HT-29 (cell line): Measurements from ENCODE around the gene AP3S1. TPM values are rescaled to one million over a fixed set of nuclear protein-coding genes. Genes with fewer than 3 reads are reported as not detected.
"Not testable (repeated sequence)": the region's sequence is repeated elsewhere in the genome, so short reads cannot be mapped to it uniquely, and the experiment has no call there.

ENCODE experiments used
- DNase-seq: peaks from one replicate; pipeline ENCODE4 v3.0.0-alpha.2; 2015; ENCODE audit warnings: low spot score
- total RNA-seq: library from RNA; depleted of rRNA; stranded (reverse); fragments of >200 nt; shearing (Covaris generic); gene quantifications from 2 replicates; pipeline ENCODE4 v1.2.3, GENCODE V29; 2014

The AP3S1 gene
- total RNA-seq, 1 experiment from 2014 or later = 28.8 TPM

DNA sequence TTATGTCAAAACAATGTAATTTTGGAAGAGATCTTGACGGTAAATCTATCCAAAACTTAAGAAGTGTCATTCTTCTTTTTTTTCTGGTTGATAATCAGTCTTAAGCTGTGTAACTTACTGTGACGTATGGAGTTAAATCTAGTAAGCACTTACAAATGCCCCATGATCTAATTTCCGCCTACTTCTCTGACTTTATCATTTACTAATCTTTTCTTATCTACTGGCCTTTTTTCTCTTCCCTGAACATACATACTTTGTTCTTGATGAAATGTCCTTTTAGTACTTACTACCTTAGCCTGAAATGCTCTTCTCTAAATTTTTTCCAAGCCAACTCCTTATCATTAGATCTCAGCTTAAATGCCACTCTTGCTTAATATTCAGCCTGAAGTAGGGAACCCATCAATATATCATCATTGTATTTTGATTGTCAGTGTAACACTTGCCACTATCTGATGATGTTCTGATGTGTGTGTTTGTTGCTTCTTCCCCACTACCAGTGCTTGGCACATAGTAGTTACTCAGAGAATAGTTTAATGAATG, 27.6 kb downstream of the AP3S1 start:
- DNase-seq = no peak

- DNase-seq = no peak
These were observed 30.7 kb downstream of the AP3S1 start for GRCh38 chr5:115872447-115872846.

DNA sequence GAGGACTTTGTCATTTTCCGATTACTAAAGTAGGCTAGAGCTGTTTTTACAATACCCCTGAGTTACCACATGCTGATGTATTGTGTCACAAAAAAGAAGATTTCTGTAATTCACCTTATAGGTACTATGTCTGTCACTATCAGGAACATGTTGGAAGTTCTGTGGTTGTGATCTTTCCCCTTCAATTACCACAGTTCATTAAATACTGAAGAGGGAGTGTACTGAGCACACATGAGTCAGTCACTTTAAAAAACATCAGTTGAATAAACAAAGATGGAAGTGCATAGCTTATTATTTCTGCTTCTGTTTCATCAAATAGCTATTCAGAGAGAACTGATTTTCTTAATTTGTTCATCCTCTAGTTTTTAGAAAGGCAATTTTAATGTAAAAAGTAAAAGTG, 31.7 kb downstream of the AP3S1 start:
- DNase-seq = peak; percentile 14

- no peak for DNase-seq
These were observed 33.7 kb downstream of the AP3S1 start for GRCh38 chr5:115875447-115875846.

GRCh38 chr5:115877342-115877741, 35.6 kb downstream of the AP3S1 start:
- DNase-seq = not testable (repeated sequence)

- DNase-seq = not testable (repeated sequence)
These were observed 40.7 kb downstream of the AP3S1 start for GRCh38 chr5:115882434-115882833.

- no peak for DNase-seq
These were observed 43.0 kb downstream of the AP3S1 start for GRCh38 chr5:115884704-115885103.

DNA sequence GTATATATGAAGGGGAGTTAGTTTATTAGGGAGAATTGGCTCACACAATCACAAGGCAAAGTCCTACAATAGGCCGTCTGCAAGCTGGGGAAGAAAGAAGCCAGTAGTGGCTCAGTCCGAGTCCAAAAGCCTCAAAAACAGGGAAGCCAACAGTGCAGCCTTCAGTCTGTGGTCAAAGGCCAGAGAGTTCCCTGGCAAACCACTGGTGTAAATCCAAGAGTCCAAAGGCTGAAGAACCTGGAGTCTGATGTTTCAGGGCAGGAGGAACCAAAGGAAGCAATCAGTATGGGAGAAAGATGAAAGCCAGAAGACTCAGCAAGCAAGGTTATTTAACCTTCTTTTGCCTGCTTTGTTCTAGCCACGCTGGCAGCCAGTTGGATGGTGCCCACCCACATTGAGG, 43.5 kb downstream of the AP3S1 start:
- not testable (repeated sequence) for DNase-seq

DNA sequence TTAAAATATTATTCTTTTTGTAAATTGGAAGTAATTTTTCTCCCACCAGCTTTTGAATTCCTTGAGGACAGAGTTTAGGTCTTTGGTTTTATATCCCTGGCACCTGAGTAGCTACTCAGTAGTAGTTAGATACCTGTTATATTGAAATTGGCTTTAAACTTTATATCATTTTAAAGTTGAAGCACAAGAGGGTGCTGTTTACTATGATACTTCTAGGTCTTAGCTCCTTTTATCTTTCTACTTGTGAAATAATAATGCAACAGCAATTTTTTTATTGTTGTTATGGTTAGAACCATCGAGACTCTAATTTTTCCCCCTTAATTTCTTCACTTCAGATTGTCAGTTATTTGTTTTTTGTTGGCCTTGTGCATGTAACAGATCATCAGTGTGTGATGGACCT, 46.3 kb downstream of the AP3S1 start:
- peak; percentile 19 for DNase-seq

- no peak for DNase-seq
These were observed 50.3 kb downstream of the AP3S1 start for GRCh38 chr5:115892021-115892420.

DNA sequence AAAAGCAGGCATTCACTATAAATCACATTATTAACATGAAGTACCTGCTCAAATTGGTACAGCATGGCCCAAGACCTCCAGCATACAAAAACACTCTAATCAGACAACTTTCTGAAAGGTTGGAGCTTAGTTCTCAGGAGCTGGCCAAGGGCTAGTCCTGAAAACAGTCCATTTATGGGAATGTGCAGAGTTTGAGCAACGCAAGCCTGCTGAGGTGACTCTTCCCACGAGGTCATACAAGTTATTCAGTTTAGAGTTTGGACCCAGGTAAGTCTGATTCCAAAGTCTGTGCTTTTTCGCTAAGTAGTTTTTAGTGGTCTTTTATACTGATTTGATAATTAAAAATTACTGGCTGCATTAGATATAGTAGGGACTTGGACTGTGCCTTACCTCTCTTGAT, 52.6 kb downstream of the AP3S1 start:
- DNase-seq = no peak

GRCh38 chr5:115895821-115896220, 54.1 kb downstream of the AP3S1 start:
- no peak for DNase-seq

DNA sequence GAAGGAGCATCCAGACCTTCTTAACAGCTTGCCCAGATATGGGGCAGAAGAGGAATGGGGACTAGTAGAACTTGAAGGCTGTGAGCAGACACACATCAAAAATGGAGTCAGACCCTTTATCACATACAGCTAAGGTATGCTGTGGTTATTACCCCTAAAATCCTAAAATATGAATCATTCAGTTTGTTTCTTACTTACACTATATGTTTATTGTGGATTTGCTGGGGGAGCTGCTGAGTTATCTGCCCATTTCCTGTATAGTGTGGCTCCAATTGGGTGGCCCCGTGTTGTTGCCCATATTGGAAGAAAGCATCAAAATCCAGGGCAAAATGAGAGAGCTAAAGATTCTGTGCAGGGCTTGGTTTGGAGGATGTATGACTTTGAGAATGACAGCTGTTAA, 56.9 kb downstream of the AP3S1 start:
- no peak for DNase-seq

DNA sequence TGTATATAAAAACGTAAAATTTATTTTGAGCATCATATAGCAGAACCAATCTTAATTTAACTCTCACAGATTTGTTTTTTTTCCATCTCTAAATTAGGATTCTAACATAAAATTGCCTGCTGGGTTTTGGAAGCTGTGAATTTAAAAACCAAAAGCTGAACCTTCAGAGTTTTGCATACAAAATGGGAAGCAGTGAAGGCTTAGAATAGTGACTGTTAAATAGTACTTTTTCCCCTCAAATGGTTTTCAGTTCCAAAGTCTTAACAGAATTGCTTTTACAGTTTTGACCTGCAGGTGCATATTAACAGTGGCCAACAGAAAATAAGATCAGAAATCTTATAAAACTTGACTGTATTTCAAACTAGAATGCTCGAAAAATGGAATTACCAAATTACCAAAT, 65.4 kb downstream of the AP3S1 start:
- no peak for DNase-seq

DNA sequence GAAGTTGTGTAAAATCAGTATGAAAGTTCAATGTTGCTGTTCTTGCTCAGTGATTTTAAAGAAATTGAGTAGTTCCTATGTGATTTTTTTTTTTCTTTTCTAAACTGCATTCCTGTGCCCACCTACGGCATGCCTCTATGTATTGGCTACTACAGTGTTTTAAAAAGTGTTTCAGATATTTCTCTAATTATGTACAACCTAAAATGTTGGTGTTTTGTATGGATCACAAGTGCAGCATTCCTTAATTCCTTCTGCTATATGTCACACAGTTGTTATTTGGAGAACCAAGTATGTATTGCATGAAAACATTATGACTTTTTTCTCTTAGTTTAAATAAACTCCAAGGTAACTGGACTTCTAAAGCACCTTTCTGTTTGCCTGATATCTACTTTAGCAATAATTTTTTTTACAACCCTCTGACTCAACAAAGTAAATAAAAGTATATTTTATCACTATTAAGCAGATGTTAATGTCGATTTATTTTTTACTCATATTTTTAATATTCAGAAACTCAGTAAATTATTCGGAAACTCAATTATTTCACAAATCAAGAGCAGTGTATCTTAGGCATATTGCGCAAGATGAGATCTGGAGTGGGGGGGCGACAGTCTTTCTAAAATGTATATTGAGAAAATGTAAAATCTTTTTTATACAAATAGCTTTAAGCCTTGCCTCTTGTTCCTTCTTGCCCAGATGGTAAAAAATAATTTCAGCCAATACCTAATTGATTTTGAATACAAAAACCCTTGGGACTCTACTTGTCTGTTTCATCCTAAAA, 72.1 kb downstream of the AP3S1 start:
- DNase-seq = not testable (repeated sequence)

DNA sequence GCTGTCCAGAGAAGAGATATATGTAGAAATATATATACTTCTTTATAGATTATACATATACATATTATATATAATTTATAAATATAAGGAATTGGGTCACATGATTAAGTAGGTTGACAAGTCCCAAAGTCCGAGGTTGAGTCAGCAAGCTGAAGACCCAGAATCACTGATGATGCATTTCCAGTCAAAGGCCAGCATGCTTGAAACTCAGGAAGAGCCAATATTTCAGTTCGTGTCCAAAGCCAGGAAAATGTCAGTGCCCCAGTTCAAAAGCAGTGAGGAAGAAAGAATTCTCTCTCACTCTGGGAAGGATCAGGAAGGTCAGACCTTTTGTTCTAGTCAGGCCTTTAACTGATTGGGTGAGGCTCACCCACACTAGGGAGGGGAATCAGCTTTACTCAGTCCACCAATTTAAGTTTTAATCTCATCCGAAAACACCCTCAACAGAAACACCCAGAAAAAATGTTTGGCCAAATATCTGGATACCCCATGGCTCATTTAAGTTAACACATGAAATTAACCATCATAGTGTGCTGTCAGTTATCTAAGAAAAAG, 78.5 kb downstream of the AP3S1 start:
- DNase-seq = no peak

- DNase-seq = peak; percentile 11
These were observed 87.1 kb downstream of the AP3S1 start for GRCh38 chr5:115928578-115929407.

GRCh38 chr5:115930171-115930570, 88.4 kb downstream of the AP3S1 start:
- DNase-seq = peak; percentile 11

DNA sequence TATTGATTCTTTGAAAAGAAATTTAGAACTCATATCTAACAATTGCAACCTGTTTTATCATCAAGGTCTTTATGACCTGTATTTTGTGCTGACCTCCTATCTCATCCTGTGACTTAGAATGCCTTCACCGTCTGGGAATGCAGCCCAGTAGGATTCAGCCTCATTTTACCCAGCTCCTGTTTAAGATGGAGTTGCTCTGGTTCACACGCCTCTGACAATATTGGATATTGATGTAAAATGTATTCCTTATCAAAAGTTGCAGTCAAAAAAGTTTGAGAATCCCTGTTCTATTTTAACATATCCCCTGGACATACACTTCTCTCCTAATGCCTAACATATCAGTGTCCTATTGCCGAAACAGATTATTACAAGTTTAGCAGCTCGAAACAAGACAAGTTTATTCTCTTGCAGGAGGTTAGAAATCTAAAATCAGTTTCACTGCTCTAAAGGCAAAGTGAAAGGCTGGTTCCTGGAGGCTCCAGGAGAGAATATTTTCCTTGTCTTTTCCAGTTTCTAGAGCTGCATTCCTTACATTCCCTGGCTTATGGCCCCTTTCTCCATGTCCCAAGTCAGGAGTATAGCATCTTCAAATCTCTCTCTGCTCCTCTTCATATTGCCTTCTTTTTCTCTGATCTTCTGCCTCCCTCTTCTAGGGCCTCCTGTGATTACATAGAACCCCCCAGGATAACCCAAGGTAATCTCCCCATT, 89.0 kb downstream of the AP3S1 start:
- no peak for DNase-seq

GRCh38 chr5:115932991-115933390, 91.3 kb downstream of the AP3S1 start:
- no peak for DNase-seq

DNA sequence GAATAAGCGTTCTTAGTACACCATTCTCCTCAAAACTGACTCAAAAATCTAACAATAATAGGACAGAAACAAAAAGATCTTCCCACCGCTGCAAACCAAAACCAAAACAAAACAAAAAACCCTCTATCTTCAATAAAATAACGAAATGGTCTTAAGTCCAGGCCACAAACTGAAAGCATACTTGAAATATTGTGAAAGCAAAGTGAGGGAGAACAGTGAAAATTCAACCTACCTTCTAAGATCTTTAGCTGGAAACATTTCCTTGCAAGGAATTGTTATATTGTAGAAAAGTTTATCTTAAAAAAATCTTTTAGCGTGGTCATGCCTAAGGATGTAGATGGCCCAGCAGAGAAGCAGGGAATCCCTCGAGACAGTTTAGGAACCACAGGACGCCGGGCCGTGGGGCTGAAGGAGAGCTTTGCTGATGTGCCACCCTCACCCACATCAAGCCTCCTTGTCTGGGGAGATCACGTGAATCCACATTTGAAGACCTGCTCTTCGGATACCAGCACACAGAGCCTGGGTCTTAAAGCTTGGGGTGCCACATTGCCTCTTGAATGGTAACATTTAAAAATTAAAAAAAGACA, 92.7 kb downstream of the AP3S1 start:
- DNase-seq = no peak
